ENCODE data around the gene PRMT2.
"Not testable (repeated sequence)": the region's sequence is repeated elsewhere in the genome, so short reads cannot be mapped to it uniquely, and the experiment has no call there.

GRCh38 chr21:46668904-46669303, 33.4 kb downstream of the PRMT2 start:
- not testable (repeated sequence) for TF ChIP-seq CTCF, POLR2AphosphoS5, POLR2A (IDR thresholded peaks at IDR 0.05)

Data from prostate gland (tissue), 2 donors.